Transverse colon (tissue), 4 donors: Measurements from ENCODE around the gene PDE4D. TPM values are rescaled to one million over a fixed set of nuclear protein-coding genes. Genes with fewer than 3 reads are reported as not detected.
A peak's percentile ranks its signal among the peaks of the same experiment; 100 is the strongest.

Experiments
- DNase-seq: peaks from one replicate; pipeline ENCODE4 v3.0.0-alpha.2; 2019
- H3K27ac ChIP-seq, 4 donors: fragments of 200-600 bp; sonication (generic); 2 replicates each; pipeline ENCODE4 v1.5.1; 2016 to 2018; ENCODE audit warnings: inconsistent platforms in 4 of 4
- H3K27me3 ChIP-seq: fragments of 200-600 bp; sonication (generic); 2 replicates; pipeline ENCODE4 v1.5.1; 2017; ENCODE audit warnings: inconsistent platforms
- H3K36me3 ChIP-seq, 4 donors: fragments of 200-600 bp; sonication (generic); 2 replicates each; pipeline ENCODE4 v1.5.1; 2017 to 2019; ENCODE audit warnings: inconsistent platforms in 4 of 4
- H3K4me1 ChIP-seq, 4 donors: fragments of 200-600 bp; sonication (generic); 2 replicates each; pipeline ENCODE4 v1.5.1; 2017 to 2020; ENCODE audit warnings: inconsistent platforms in 4 of 4
- H3K4me3 ChIP-seq, 4 donors: fragments of 200-600 bp; sonication (generic); 1 replicate in 1 of 4; 2 replicates in 3 of 4; pipeline versions ENCODE4 v1.5.1 to v1.6.1; 2017 to 2019; ENCODE audit warnings: inconsistent platforms in 4 of 4
- H3K9me3 ChIP-seq, 2 donors: fragments of 200-600 bp; sonication (generic); 2 replicates each; pipeline ENCODE4 v1.5.1; 2017 to 2019; ENCODE audit warnings: inconsistent platforms in 2 of 2
- EP300 ChIP-seq: sonication (generic); formaldehyde crosslinking; IDR thresholded peaks from one replicate; pipeline ENCODE4 v1.6.1; 2017; ENCODE audit warnings: antibody characterized with exemption, low read depth
- POLR2A ChIP-seq: fragments of 450-650 bp; IDR thresholded peaks from one replicate; pipeline ENCODE4 v1.6.1; 2016; ENCODE audit warnings: antibody characterized with exemption, mild to moderate bottlenecking, moderate library complexity
- POLR2AphosphoS5 ChIP-seq, 3 donors: sonication (generic); formaldehyde crosslinking; IDR thresholded peaks; one replicate each; pipeline ENCODE4 v1.6.1; 2016; ENCODE audit warnings: antibody characterized with exemption in 3 of 3
- WGBS, 2 donors: methylation state at CpG; one replicate each; pipeline ENCODE4 v1.1.5; 2018; ENCODE audit warnings: low coverage in 1 of 2; 5-methylcytosine and 5-hydroxymethylcytosine counted together
- in situ Hi-C, 4 donors: fragments of 200-750 bp; cut with MboI; loops; one replicate each; pipeline versions ENCODE4 v1.15.0 to v1.15.1; 2017; ENCODE audit warnings: low sequenced_read_pairs in 3 of 4, low pct_ligation_motif_present in 1 of 4, low pct_unique_long_range_greater_than_20kb in 1 of 4
- intact Hi-C: fragments of 100-400 bp; cut with DNase I; formaldehyde crosslinking; loops from one replicate; pipeline ENCODE4 v1.15.1; 2023; ENCODE audit warnings: low total_unique reads
- total RNA-seq, 4 donors: library from RNA; depleted of rRNA; stranded (reverse); fragments of >200 nt; gene quantifications; one replicate each; pipeline ENCODE4 v1.1.0, GENCODE V29; 2016
- TF ChIP-seq, protein P1 (sequence below), 5 experiments: fragments of 200-600 bp in 3 of 5; fragments of 450-650 bp in 2 of 5; sonication (generic) in 3 of 5; IDR thresholded peaks; 1 replicate in 2 of 5; 2 replicates in 3 of 5; pipeline ENCODE4 v1.5.1; 2016 to 2017; ENCODE audit warnings: antibody characterized with exemption in 5 of 5, inconsistent platforms in 3 of 5, mild to moderate bottlenecking in 2 of 5, moderate library complexity in 1 of 5

The PDE4D gene
- total RNA-seq, 4 donors from 2014 or later: 47.0 to 302 (median 73.6) TPM

DNA sequence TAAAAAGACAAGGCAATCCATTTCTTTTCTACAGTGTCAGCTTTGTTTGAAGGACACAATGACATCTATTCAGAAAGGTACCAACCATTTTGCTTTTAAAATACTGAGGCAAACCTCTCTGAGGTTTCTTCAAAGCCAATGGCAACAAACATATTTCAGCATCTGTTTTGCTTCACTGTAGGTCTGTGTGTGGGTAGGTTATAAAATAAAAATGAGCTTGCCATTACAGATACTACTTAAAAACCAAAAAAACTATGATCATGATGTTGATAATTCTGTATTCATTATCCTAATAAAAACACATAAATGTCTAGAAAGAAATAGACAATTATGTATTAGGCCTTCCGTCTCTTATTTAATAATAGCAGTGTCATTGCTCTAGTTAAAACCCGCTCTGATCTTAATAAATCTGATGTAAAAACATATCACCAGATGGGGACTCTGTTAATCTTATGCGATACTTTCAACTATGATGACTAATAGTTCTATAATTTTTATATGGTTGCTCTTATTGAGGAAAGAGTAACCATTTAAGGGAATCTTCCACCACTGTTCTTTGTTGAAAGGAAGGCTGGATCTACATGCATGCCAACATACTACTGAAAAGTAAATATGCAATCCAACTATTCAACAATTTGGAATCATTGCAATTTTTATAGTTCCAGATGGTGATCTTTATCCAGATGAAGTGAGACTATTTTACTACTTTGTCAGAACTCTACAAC lies 647.2 kb downstream of the PDE4D start:
- Histone ChIP-seq H3K9me3 (no peaks in the 10 kb centered on the region), H3K27ac (peak overlapping the region; percentile 62 to 78 (median 65)), H3K4me1 (peaks cover 3 to 47% (median 18%) of the 10 kb centered on the region in 4 donors), H3K36me3 (no peaks in the 10 kb centered on the region), H3K4me3 (no peak overlapping the region), H3K27me3 (no peaks in the 10 kb centered on the region)
- no peak for DNase-seq
- in situ Hi-C loops: no loop called here
- intact Hi-C loops: no loop called here
- TF ChIP-seq, protein P1, sequence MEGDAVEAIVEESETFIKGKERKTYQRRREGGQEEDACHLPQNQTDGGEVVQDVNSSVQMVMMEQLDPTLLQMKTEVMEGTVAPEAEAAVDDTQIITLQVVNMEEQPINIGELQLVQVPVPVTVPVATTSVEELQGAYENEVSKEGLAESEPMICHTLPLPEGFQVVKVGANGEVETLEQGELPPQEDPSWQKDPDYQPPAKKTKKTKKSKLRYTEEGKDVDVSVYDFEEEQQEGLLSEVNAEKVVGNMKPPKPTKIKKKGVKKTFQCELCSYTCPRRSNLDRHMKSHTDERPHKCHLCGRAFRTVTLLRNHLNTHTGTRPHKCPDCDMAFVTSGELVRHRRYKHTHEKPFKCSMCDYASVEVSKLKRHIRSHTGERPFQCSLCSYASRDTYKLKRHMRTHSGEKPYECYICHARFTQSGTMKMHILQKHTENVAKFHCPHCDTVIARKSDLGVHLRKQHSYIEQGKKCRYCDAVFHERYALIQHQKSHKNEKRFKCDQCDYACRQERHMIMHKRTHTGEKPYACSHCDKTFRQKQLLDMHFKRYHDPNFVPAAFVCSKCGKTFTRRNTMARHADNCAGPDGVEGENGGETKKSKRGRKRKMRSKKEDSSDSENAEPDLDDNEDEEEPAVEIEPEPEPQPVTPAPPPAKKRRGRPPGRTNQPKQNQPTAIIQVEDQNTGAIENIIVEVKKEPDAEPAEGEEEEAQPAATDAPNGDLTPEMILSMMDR (IDR thresholded peaks at IDR 0.05): no peak
- no peak for TF ChIP-seq POLR2A
- no peak for TF ChIP-seq POLR2AphosphoS5 (IDR thresholded peaks at IDR 0.05)
- TF ChIP-seq EP300: no peak
- 43 to 46% methylated on average over 3 of the region's 3 CpGs for WGBS, 2 donors

DNA sequence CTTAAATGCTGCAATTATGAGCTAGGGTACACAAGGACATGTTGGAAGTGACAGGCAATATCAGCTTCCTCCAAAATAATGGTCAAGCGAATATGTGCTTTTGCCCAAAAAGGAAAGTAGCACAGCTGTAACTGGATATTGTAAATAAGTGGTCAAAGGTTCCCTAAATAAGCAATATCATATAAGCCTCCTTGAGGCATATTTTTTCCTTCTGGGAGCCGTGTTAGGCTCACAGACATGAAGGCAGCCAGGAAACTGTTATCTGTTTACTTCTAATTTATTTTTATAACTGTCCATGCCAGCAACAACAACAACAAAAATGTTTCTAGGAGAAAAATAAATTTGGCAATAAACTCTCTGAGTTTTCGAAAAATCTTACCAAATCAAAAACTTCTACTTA lies 648.3 kb downstream of the PDE4D start:
- TF ChIP-seq POLR2A (no peak), EP300 (no peak), POLR2AphosphoS5 (IDR thresholded peaks at IDR 0.05) (no peak)
- TF ChIP-seq, protein P1 (IDR thresholded peaks at IDR 0.05): no peak
- no peak overlapping the region for H3K4me3 ChIP-seq
- peak overlapping the region; percentile 62 to 78 (median 65) for H3K27ac ChIP-seq
- intact Hi-C loops: no loop called here
- in situ Hi-C loops: no loop called here
- no peaks in the 10 kb centered on the region for H3K9me3 ChIP-seq
- WGBS, 2 donors: 13 to 35% methylated on average over 3 of the region's 3 CpGs
- DNase-seq: no peak
- H3K36me3 ChIP-seq: no peaks in the 10 kb centered on the region
- H3K27me3 ChIP-seq: no peaks in the 10 kb centered on the region
- H3K4me1 ChIP-seq: peaks cover 7 to 53% (median 24%) of the 10 kb centered on the region in 4 donors

DNA sequence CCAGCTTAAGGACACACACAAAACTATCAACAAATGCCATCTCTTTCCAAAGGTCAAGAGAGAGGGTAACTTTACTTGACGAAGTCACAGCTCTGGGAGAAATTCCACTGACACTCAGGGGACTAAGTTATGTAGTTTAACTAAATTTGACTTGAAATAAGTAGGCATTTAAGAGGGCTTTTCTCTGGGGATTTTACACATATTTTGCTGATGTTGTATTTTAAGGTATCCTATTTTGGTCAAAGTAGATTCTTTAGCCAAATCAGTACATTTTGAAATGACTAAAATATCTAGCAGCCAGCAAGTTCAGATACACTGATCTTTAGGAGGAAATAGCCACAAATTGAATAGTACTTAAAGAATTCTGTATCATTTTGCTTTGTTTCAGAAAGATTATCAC lies 652.0 kb downstream of the PDE4D start:
- in situ Hi-C loops (no loop called here), intact Hi-C loops (no loop called here)
- Histone ChIP-seq H3K9me3 (no peaks in the 10 kb centered on the region), H3K27ac (peak overlapping the region in 1 of 4 donors; percentile 3), H3K4me3 (no peak overlapping the region), H3K4me1 (peaks cover 7 to 26% (median 19%) of the 10 kb centered on the region in 4 donors), H3K36me3 (no peaks in the 10 kb centered on the region), H3K27me3 (no peaks in the 10 kb centered on the region)
- DNase-seq: no peak
- WGBS, 2 donors: 64 to 67% methylated on average over 1 of the region's 1 CpG
- TF ChIP-seq EP300 (no peak), POLR2A (no peak), POLR2AphosphoS5 (IDR thresholded peaks at IDR 0.05) (no peak)
- TF ChIP-seq, protein P1 (IDR thresholded peaks at IDR 0.05): no peak

DNA sequence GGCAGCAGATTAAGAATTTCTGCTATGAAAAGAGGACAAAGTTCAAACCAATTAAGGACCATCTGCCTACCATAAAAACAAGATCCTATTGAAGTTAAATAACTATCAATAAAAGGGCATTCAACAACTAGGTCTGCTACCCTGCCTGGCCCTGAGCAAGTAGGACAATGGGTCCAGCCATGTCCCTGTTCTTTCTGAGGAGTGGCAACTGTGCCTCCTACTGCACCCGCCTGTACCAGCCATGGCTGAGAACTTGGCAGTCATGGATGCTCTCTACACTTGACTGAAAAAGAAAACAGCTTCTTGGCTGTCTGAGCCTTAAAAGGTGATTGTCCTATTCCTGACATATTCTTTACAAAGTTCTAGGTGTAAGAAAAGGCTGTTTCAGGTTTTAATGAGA lies 652.4 kb downstream of the PDE4D start:
- peaks cover 7 to 22% (median 17%) of the 10 kb centered on the region in 4 donors for H3K4me1 ChIP-seq
- in situ Hi-C loops: no loop called here
- no peaks in the 10 kb centered on the region for H3K36me3 ChIP-seq
- H3K27me3 ChIP-seq: no peaks in the 10 kb centered on the region
- 44% methylated on average over 1 of the region's 1 CpG; no CpG with 5 or more reads in 1 of the 2 donors for WGBS, 2 donors
- intact Hi-C loops: no loop called here
- peak overlapping the region in 1 of 4 donors; percentile 3 for H3K27ac ChIP-seq
- no peak overlapping the region for H3K4me3 ChIP-seq
- DNase-seq: no peak
- H3K9me3 ChIP-seq: no peaks in the 10 kb centered on the region
- TF ChIP-seq, protein P1 (IDR thresholded peaks at IDR 0.05): no peak
- TF ChIP-seq POLR2A (no peak), EP300 (no peak), POLR2AphosphoS5 (IDR thresholded peaks at IDR 0.05) (no peak)
